ENCODE data around the gene NKTR. TPM values are rescaled to one million over a fixed set of nuclear protein-coding genes. Genes with fewer than 3 reads are reported as not detected.
A peak's percentile ranks its signal among the peaks of the same experiment; 100 is the strongest.

Gene NKTR
- total and polyA plus RNA-seq, 7 donors: 1.8 to 130 (median 81.3) TPM

GRCh38 chr3:42663581-42664437 is 63.3 kb downstream of the NKTR start:
- Histone ChIP-seq H3K36me3 (peaks cover 0 to 16% (median 0%) of the 10 kb centered on the region in 4 donors), H3K4me1 (peaks cover 0 to 50% (median 49%) of the 10 kb centered on the region in 4 donors), H3K27ac (no peak overlapping the region), H3K4me3 (no peak overlapping the region), H3K9me3 (no peaks in the 10 kb centered on the region), H3K27me3 (no peaks in the 10 kb centered on the region)
- intact Hi-C loops (cut with DNase I): no loop called here
- TF ChIP-seq EP300 (IDR thresholded peaks at IDR 0.05): no peak
- TF ChIP-seq POLR2A (IDR thresholded peaks at IDR 0.05): no peak
- no peak for TF ChIP-seq CTCF (IDR thresholded peaks at IDR 0.05)
- peak in 1 of 4 donors; percentile 7 for TF ChIP-seq POLR2AphosphoS5 (IDR thresholded peaks at IDR 0.05)
- WGBS, 2 donors: 75 to 77% methylated on average over 38 of the region's 38 CpGs
- peak; percentile 63 for DNase-seq

GRCh38 chr3:42664438-42664803 is 63.9 kb downstream of the NKTR start:
- no peak overlapping the region for H3K4me3 ChIP-seq
- no peak for DNase-seq
- intact Hi-C loops (cut with DNase I): no loop called here
- no peaks in the 10 kb centered on the region for H3K27me3 ChIP-seq
- TF ChIP-seq CTCF (IDR thresholded peaks at IDR 0.05) (no peak), POLR2AphosphoS5 (IDR thresholded peaks at IDR 0.05) (no peak)
- peaks cover 0 to 44% (median 43%) of the 10 kb centered on the region in 4 donors for H3K4me1 ChIP-seq
- H3K27ac ChIP-seq: no peak overlapping the region
- 86 to 87% methylated on average over 19 of the region's 19 CpGs for WGBS, 2 donors
- peaks cover 0 to 12% (median 0%) of the 10 kb centered on the region in 4 donors for H3K36me3 ChIP-seq
- no peaks in the 10 kb centered on the region for H3K9me3 ChIP-seq

GRCh38 chr3:42665050-42665878 is 64.8 kb downstream of the NKTR start:
- DNase-seq: peak; percentile 64
- Histone ChIP-seq H3K36me3 (peaks cover 0 to 6% (median 0%) of the 10 kb centered on the region in 4 donors), H3K4me1 (peaks cover 0 to 36% (median 34%) of the 10 kb centered on the region in 4 donors), H3K27ac (peak overlapping the region; percentile 8 to 44 (median 30)), H3K27me3 (no peaks in the 10 kb centered on the region), H3K9me3 (no peaks in the 10 kb centered on the region), H3K4me3 (no peak overlapping the region)
- TF ChIP-seq POLR2A (IDR thresholded peaks at IDR 0.05) (no peak), POLR2AphosphoS5 (IDR thresholded peaks at IDR 0.05) (peak in 1 of 4 donors; percentile 9), EP300 (IDR thresholded peaks at IDR 0.05) (no peak), CTCF (IDR thresholded peaks at IDR 0.05) (no peak)
- intact Hi-C loops (cut with DNase I): no loop called here
- WGBS, 2 donors: 78 to 84% methylated on average over 15 of the region's 15 CpGs

- intact Hi-C loops (cut with DNase I): no loop called here
- H3K27me3 ChIP-seq: no peaks in the 10 kb centered on the region
- peak; percentile 66 for DNase-seq
- WGBS, 2 donors: 68 to 81% methylated on average over 8 of the region's 8 CpGs
- TF ChIP-seq CTCF (IDR thresholded peaks at IDR 0.05): no peak
- no peak for TF ChIP-seq EP300 (IDR thresholded peaks at IDR 0.05)
- no peak for TF ChIP-seq POLR2AphosphoS5 (IDR thresholded peaks at IDR 0.05)
- TF ChIP-seq POLR2A (IDR thresholded peaks at IDR 0.05): no peak
- peaks cover 0 to 6% (median 0%) of the 10 kb centered on the region in 4 donors for H3K36me3 ChIP-seq
- no peaks in the 10 kb centered on the region for H3K9me3 ChIP-seq
- H3K4me3 ChIP-seq: no peak overlapping the region
- peaks cover 0 to 31% (median 29%) of the 10 kb centered on the region in 4 donors for H3K4me1 ChIP-seq
- peak overlapping the region; percentile 8 to 44 (median 30) for H3K27ac ChIP-seq
Measured at GRCh38 chr3:42666022-42666421, 65.5 kb downstream of the NKTR start.
